Left ventricle myocardium inferior (tissue), 1 donor: Measurements from ENCODE around the gene TMC4. TPM values are rescaled to one million over a fixed set of nuclear protein-coding genes. Genes with fewer than 3 reads are reported as not detected.
"Not testable (repeated sequence)": the region's sequence is repeated elsewhere in the genome, so short reads cannot be mapped to it uniquely, and the experiment has no call there.

Source experiments
- DNase-seq: peaks from one replicate; pipeline ENCODE4 v3.0.0-alpha.2; 2020
- H3K27ac ChIP-seq: fragments of 200-600 bp; replicated peaks from 2 replicates; pipeline ENCODE4 v1.8.0; 2021
- H3K27me3 ChIP-seq: fragments of 200-600 bp; 2 replicates; pipeline ENCODE4 v1.8.0; 2021; ENCODE audit warnings: low read depth
- H3K36me3 ChIP-seq: fragments of 200-600 bp; 2 replicates; pipeline ENCODE4 v1.8.0; 2021
- H3K4me1 ChIP-seq: fragments of 200-600 bp; 2 replicates; pipeline ENCODE4 v1.8.0; 2021
- H3K4me3 ChIP-seq: fragments of 200-600 bp; 2 replicates; pipeline ENCODE4 v1.8.0; 2021; ENCODE audit warnings: mild to moderate bottlenecking, moderate library complexity
- H3K9me3 ChIP-seq: fragments of 200-600 bp; replicated peaks from 2 replicates; pipeline ENCODE4 v1.8.0; 2021
- CTCF ChIP-seq: fragments of 200-600 bp; IDR thresholded peaks from 2 replicates; pipeline ENCODE4 v1.8.0; 2021; ENCODE audit warnings: antibody characterized with exemption, mild to moderate bottlenecking, borderline replicate concordance
- intact Hi-C: fragments of 100-400 bp; cut with micrococcal nuclease; formaldehyde crosslinking; loops from one replicate; pipeline ENCODE4 v1.11.0; 2022
- total RNA-seq: library from RNA; stranded (reverse); fragmentation: NEBNext Ultra II Directional; extraction: Animal tissue kit (Norgen Biotek cat#: 25700); gene quantifications from one replicate; pipeline ENCODE4 v1.2.1, GENCODE V29; 2021
- donor health status: DM: no; HTN: yes; CAD: no; lungs with severe emphysema.

Gene TMC4
- total RNA-seq, 1 donor from 2014 or later, result 2.2 TPM

DNA sequence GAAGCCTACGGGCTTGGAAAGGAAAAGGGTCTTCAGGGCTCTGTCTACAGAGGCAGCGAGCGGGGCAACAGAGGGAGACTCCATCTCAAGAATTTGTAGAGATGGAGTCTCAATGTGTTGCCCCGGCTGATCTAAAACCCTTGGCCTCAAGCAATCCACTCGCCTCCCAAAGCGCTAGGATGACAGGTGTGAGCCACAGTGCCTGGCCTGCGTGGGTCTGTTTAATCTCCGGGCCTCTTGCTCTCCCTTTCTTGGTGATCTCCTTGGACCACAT lies 35.8 kb upstream of the TMC4 start:
- no peak overlapping the region for H3K4me3 ChIP-seq
- DNase-seq, result no peak
- peaks cover 77% of the 10 kb centered on the region for H3K4me1 ChIP-seq
- peaks cover 47% of the 10 kb centered on the region for H3K36me3 ChIP-seq
- H3K27me3 ChIP-seq, result no peaks in the 10 kb centered on the region
- intact Hi-C loops, result no loop called here
- no peak for TF ChIP-seq CTCF
- H3K9me3 ChIP-seq, result no peaks in the 10 kb centered on the region
- peak overlapping the region; percentile 79 for H3K27ac ChIP-seq

DNA sequence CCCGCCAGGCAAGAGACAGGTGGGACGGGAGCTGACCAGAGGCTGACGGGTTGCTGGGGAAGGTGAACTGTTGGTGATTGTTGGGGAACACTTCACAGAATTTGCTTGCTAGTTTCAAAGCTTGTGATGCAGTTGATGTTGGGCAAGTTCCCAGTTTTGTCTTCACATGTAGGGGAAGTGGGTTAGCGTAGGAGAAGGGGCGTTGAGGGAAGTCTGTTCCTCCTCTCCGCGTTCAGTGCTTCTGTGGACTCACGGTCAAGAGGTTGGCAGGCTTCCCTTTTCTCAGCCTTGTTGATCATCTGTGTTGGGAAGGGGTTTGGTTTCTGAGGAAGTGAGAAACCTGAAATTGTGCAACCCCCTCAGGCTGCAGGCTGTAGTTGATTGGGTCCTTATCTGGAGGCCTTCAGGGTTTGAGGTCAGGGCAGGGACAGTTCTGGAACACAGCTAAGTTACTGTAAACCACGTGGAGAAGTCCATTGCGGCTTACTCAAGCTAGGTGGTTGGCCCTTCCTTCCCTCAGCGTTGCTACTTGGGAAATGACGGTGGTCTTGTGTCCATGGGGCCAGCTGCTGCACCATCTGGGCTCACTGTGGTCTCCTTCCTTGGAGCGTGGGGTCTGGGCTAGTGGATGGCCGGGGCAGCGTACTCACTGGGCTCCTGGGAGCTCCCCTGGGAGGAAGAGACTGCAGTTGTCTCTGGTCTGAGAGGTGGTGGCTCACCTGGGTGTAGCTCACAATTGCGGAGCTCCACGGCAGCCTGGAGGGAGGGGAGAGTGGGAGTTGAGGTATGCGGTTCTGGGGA lies 35.2 kb upstream of the TMC4 start:
- intact Hi-C loops, result no loop called here
- H3K27me3 ChIP-seq, result no peaks in the 10 kb centered on the region
- no peak for TF ChIP-seq CTCF
- peak overlapping the region; percentile 79 for H3K27ac ChIP-seq
- H3K36me3 ChIP-seq, result peaks cover 52% of the 10 kb centered on the region
- peaks cover 82% of the 10 kb centered on the region for H3K4me1 ChIP-seq
- peak; percentile 52 for DNase-seq
- H3K4me3 ChIP-seq, result no peak overlapping the region
- no peaks in the 10 kb centered on the region for H3K9me3 ChIP-seq

GRCh38 chr19:54207676-54207982 lies 34.7 kb upstream of the TMC4 start:
- no peak for DNase-seq
- peaks cover 88% of the 10 kb centered on the region for H3K4me1 ChIP-seq
- peaks cover 58% of the 10 kb centered on the region for H3K36me3 ChIP-seq
- H3K4me3 ChIP-seq, result no peak overlapping the region
- H3K27me3 ChIP-seq, result no peaks in the 10 kb centered on the region
- peak overlapping the region; percentile 62 for H3K27ac ChIP-seq
- H3K9me3 ChIP-seq, result no peaks in the 10 kb centered on the region
- TF ChIP-seq CTCF, result no peak
- intact Hi-C loops, result no loop called here

DNA sequence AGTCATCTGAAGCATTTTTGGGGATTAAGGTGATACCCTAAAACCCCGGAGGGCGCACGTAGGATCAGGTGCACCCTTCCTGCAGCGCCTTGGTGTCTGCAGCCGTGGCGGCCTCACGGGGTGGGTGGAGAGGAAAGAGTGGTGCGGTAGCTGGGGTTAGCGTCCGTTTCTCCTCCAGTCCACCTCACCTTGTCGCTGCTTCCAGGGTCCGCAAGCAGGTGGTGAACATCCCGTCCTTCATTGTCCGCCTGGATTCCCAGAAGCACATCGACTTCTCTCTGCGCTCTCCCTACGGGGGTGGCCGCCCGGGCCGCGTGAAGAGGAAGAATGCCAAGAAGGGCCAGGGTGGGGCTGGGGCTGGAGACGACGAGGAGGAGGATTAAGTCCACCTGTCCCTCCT lies 34.2 kb upstream of the TMC4 start:
- intact Hi-C loops, DNase-seq, H3K9me3 ChIP-seq, H3K27me3 ChIP-seq: not testable (repeated sequence)
- peaks cover 62% of the 10 kb centered on the region for H3K36me3 ChIP-seq
- H3K4me1 ChIP-seq, result peaks cover 92% of the 10 kb centered on the region
- peak overlapping the region; percentile 62 for H3K27ac ChIP-seq
- peak overlapping the region; percentile 6 for H3K4me3 ChIP-seq

GRCh38 chr19:54206831-54207177 lies 33.8 kb upstream of the TMC4 start:
- DNase-seq, result no peak
- H3K27ac ChIP-seq, result peak overlapping the region; percentile 62
- H3K4me3 ChIP-seq, result peak overlapping the region; percentile 6
- no peaks in the 10 kb centered on the region for H3K27me3 ChIP-seq
- no peak for TF ChIP-seq CTCF
- intact Hi-C loops, result no loop called here
- H3K9me3 ChIP-seq, result no peaks in the 10 kb centered on the region
- peaks cover 96% of the 10 kb centered on the region for H3K4me1 ChIP-seq
- H3K36me3 ChIP-seq, result peaks cover 65% of the 10 kb centered on the region

DNA sequence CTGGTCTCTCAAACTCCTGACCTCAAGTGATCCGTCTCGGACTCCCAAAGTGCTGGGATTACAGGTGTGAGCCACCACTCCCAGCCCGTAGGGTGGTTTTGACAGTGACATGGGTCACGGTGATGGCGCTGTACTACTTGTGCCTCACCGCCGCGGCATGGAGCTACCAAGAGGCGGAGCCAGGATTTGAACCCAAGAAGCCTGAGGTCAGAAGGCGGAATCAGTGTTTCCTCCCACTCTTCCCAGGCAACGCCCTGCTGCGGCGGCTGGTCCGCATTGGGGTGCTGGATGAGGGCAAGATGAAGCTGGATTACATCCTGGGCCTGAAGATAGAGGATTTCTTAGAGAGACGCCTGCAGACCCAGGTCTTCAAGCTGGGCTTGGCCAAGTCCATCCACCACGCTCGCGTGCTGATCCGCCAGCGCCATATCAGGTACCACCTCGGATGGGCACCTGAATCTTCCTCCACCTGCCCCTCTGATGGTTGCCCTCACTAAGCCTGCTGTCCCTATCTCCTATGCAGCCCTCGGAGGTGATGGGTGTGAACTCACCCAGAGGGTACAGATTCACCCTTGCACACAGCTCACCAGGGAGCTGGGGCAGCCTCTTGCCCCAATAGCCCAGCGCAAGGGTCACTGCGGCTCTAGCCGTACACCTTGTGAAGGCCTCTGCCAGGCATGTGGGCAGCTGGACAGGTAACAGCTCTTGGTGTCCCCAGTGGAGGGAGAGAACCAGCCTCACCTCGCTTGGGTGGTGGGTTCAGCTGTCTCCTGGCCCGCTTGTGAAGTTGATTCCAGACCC lies 33.3 kb upstream of the TMC4 start:
- peak overlapping the region; percentile 6 for H3K4me3 ChIP-seq
- H3K4me1 ChIP-seq, result peaks cover 100% of the 10 kb centered on the region
- peaks cover 71% of the 10 kb centered on the region for H3K36me3 ChIP-seq
- intact Hi-C loops, result no loop called here
- no peaks in the 10 kb centered on the region for H3K27me3 ChIP-seq
- peak overlapping the region; percentile 62 for H3K27ac ChIP-seq
- DNase-seq, result no peak
- TF ChIP-seq CTCF, result no peak
- no peaks in the 10 kb centered on the region for H3K9me3 ChIP-seq
